K562 (cell line): Measurements from ENCODE around the gene STOM. TPM values are rescaled to one million over a fixed set of nuclear protein-coding genes. Genes with fewer than 3 reads are reported as not detected.
A peak's percentile ranks its signal among the peaks of the same experiment; 100 is the strongest.

Source experiments
- ATAC-seq: fragments of 200-7000 bp; cut with Tn5 transposase; 3 replicates; pipeline ENCODE4 v1.9.1; 2020; ENCODE audit warnings: moderate library complexity
- BruUV-seq: library from RNA; stranded (reverse); fragments of 400-500 nt; replicated peaks from 2 replicates; lab custom pipeline; 2021; lab: Mats Ljungman, UMichigan
- CTCF ChIA-PET: fragments of 300-600 bp; formaldehyde crosslinking; extraction: SDS; loops from one replicate; lab custom pipeline; 2021; ENCODE audit warnings: low intra/inter-chr PET ratio; lab: Yijun Ruan, JAX
- POLR2A ChIA-PET: fragments of 300-600, 350-650 bp; sonication (Branson Sonifier 250); formaldehyde crosslinking; extraction: SDS; loops from one replicate; lab custom pipeline; 2021; ENCODE audit warnings: antibody characterized with exemption, inconsistent platforms; lab: Yijun Ruan, JAX
- DNase-seq, 4 experiments: peaks; one replicate each; pipeline versions ENCODE4 v3.0.0 to v3.0.0-alpha.2; 2011 to 2018; ENCODE audit warnings: low spot score in 3 of 4, mixed read lengths in 3 of 4; ENCODE audit errors: extremely low read depth in 1 of 4
- FAIRE-seq: peaks from 2 replicates; lab custom pipeline; 2011; peaks lifted over from hg19 to GRCh38; lab: Jason Lieb, UNC
- H2AFZ ChIP-seq: 2 replicates; pipeline ENCODE4 v1.6.0; 2011; ENCODE audit warnings: low read depth, low read length, control low read depth, inconsistent platforms
- H3K27ac ChIP-seq: fragments of 200-600 bp; 3 replicates; pipeline ENCODE4 v1.8.0; 2011; ENCODE audit warnings: low read depth, mild to moderate bottlenecking, control low read depth, inconsistent platforms, low read length, moderate library complexity, mixed read lengths; ENCODE audit errors: extremely low read depth
- H3K27me3 ChIP-seq, 2 experiments: fragments of 300-600 bp in 1 of 2; 2 replicates in 1 of 2; 3 replicates in 1 of 2; pipeline versions ENCODE4 v1.6.0 to v1.8.0; 2011; ENCODE audit warnings: inconsistent platforms in 2 of 2, low read length in 2 of 2, mild to moderate bottlenecking in 1 of 2, mixed read lengths in 1 of 2, moderate library complexity in 1 of 2; ENCODE audit not compliant: control insufficient read depth in 2 of 2, insufficient read depth in 2 of 2
- H3K36me3 ChIP-seq: fragments of 300-600 bp; 3 replicates; pipeline ENCODE4 v1.8.0; 2011; ENCODE audit warnings: mild to moderate bottlenecking, low read length, inconsistent platforms; ENCODE audit not compliant: control insufficient read depth, insufficient read depth
- H3K4me1 ChIP-seq, 2 experiments: fragments of 200-600 bp in 1 of 2; replicated peaks in 1 of 2; 2 replicates in 1 of 2; 3 replicates in 1 of 2; pipeline versions ENCODE4 v1.5.1 to v1.8.0; 2011; ENCODE audit warnings: inconsistent platforms in 2 of 2, low read length in 2 of 2, mild to moderate bottlenecking in 1 of 2, mixed read lengths in 1 of 2, moderate library complexity in 1 of 2; ENCODE audit not compliant: control insufficient read depth in 2 of 2, insufficient read depth in 2 of 2
- H3K4me2 ChIP-seq: 2 replicates; pipeline ENCODE4 v1.6.1; 2011; ENCODE audit warnings: low read length, control low read depth, inconsistent platforms, mixed read lengths; ENCODE audit not compliant: insufficient read depth
- H3K4me3 ChIP-seq: fragments of 200-600 bp; sonication (generic), shearing (Covaris generic); 2 replicates; pipeline ENCODE4 v1.5.1; 2016; ENCODE audit warnings: control low read depth, inconsistent platforms
- H3K79me2 ChIP-seq: fragments of 200-600 bp; 3 replicates; pipeline ENCODE4 v1.8.0; 2011; ENCODE audit warnings: low read length, inconsistent platforms; ENCODE audit not compliant: control insufficient read depth, insufficient read depth
- H3K9ac ChIP-seq, 2 experiments: 2 replicates each; pipeline versions ENCODE4 v1.6.0 to v1.6.1; 2011; ENCODE audit warnings: low read depth in 2 of 2, low read length in 2 of 2, control low read depth in 1 of 2, inconsistent platforms in 1 of 2, mild to moderate bottlenecking in 1 of 2, mixed read lengths in 1 of 2; ENCODE audit not compliant: insufficient read depth in 1 of 2
- H3K9me1 ChIP-seq: one replicate; pipeline ENCODE4 v1.6.0; 2011; ENCODE audit warnings: inconsistent platforms, mild to moderate bottlenecking, low read length, moderate library complexity; ENCODE audit not compliant: control insufficient read depth, insufficient read depth
- H3K9me3 ChIP-seq: replicated peaks from 2 replicates; pipeline ENCODE4 v1.5.1; 2011; ENCODE audit warnings: low read depth, low read length, inconsistent platforms; ENCODE audit not compliant: control insufficient read depth, insufficient read depth
- H4K20me1 ChIP-seq: replicated peaks from 2 replicates; pipeline ENCODE4 v1.6.1; 2011; ENCODE audit warnings: low read length, inconsistent platforms, mixed read lengths; ENCODE audit not compliant: control insufficient read depth, insufficient read depth
- ARHGAP35 ChIP-seq: fragments of 450-650 bp; IDR thresholded peaks from 2 replicates; pipeline ENCODE4 v1.6.1; 2018; ENCODE audit not compliant: partially characterized antibody
- C11orf30 ChIP-seq: fragments of 450-650 bp; IDR thresholded peaks from 2 replicates; pipeline ENCODE4 v1.6.1; 2016; ENCODE audit warnings: low read depth, mild to moderate bottlenecking
- DNMT1 ChIP-seq: fragments of 450-650 bp; IDR thresholded peaks from 2 replicates; pipeline ENCODE4 v1.6.1; 2016; ENCODE audit warnings: antibody characterized with exemption, mild to moderate bottlenecking
- KAT2B ChIP-seq: IDR thresholded peaks from one replicate; pipeline ENCODE4 v1.6.1; 2012; ENCODE audit warnings: low read depth, mild to moderate bottlenecking, control low read depth, inconsistent platforms, low read length, moderate library complexity
- MAFF ChIP-seq: IDR thresholded peaks from 2 replicates; pipeline ENCODE4 v1.6.1; 2012; ENCODE audit warnings: low read length, improper control_type of control experiment
- MAFG ChIP-seq: fragments of 450-650 bp; conservative IDR thresholded peaks from 2 replicates; pipeline ENCODE4 v1.6.1; 2016; ENCODE audit warnings: missing genetic modification characterization, missing compliant biosample characterization
- MAFK ChIP-seq: IDR thresholded peaks from 2 replicates; pipeline ENCODE4 v1.6.1; 2011; ENCODE audit warnings: low read length, improper control_type of control experiment
- NFATC3 ChIP-seq: fragments of 450-650 bp; IDR thresholded peaks from 2 replicates; pipeline ENCODE4 v1.6.1; 2017; ENCODE audit warnings: mild to moderate bottlenecking
- TGIF2 ChIP-seq: sonication (generic); formaldehyde crosslinking; IDR thresholded peaks from 2 replicates; pipeline ENCODE4 v1.8.1; 2022; ENCODE audit warnings: mild to moderate bottlenecking, missing genetic modification reagents, moderate library complexity
- TRIM25 ChIP-seq: fragments of 450-650 bp; IDR thresholded peaks from 2 replicates; pipeline ENCODE4 v1.7.0; 2016; ENCODE audit warnings: borderline replicate concordance
- ZBTB26 ChIP-seq: fragments of 450-650 bp; formaldehyde crosslinking; IDR thresholded peaks from 2 replicates; pipeline ENCODE4 v1.4.0; 2022; ENCODE audit warnings: missing genetic modification characterization
- ZNF316 ChIP-seq: fragments of 450-650 bp; IDR thresholded peaks from 2 replicates; pipeline ENCODE4 v1.6.1; 2016
- WGBS: fragments of 100-300 bp; shearing (Covaris generic); methylation state at CpG from one replicate; pipeline ENCODE4 v1.1.6; 2016; ENCODE audit warnings: low coverage, mixed read lengths; ENCODE audit not compliant: insufficient coverage; ENCODE audit errors: missing lambda C conversion rate; 5-methylcytosine and 5-hydroxymethylcytosine counted together
- in situ Hi-C: fragments of 300-500 bp; cut with MboI; formaldehyde crosslinking; loops from 4 replicates; pipeline ENCODE4 v1.15.0; 2018; ENCODE audit warnings: inconsistent platforms, mixed read lengths
- intact Hi-C: fragments of 100-400 bp; cut with micrococcal nuclease; formaldehyde crosslinking; loops from 2 replicates; pipeline ENCODE4 v1.14.2; 2022
- polyA plus RNA-seq, 8 experiments: library from polyadenylated mRNA; depleted of rRNA in 4 of 8; stranded (reverse) in 5 of 8; unstranded in 3 of 8; fragments of >200 nt; fragmentation: Nextera tagmentation in 2 of 8; fragmentation: Illumina TruSeq in 1 of 8; extraction: Ambion mirVana in 2 of 8; extraction: Trizol in 1 of 8; gene quantifications; 2 replicates each; pipeline versions ENCODE4 v1.2.1 to v1.2.3, GENCODE V29; 2011 to 2014; ENCODE audit warnings: inconsistent platforms in 1 of 8, missing spikeins in 1 of 8
- total RNA-seq, 7 experiments: library from RNA; depleted of rRNA in 6 of 7; stranded (reverse); fragments of >200 nt in 6 of 7; fragmentation: Illumina TruSeq in 2 of 7; extraction: Trizol in 2 of 7; gene quantifications; 2 replicates each; pipeline versions ENCODE4 v1.2.1 to v1.2.3, GENCODE V29; 2011 to 2021; ENCODE audit warnings: low replicate concordance in 1 of 7

Gene STOM
- total and polyA plus RNA-seq, 9 of the 15 experiments (the other 6 are each of a cell fraction or from before 2014, with no cell fraction given), result 23.2 to 140 (median 43.9) TPM

- TF ChIP-seq TRIM25, result no peak
- TF ChIP-seq DNMT1, result no peak
- TF ChIP-seq KAT2B, result no peak
Measured at GRCh38 chr9:121324316-121324715, 45.7 kb downstream of the STOM start (continued).

- H3K4me2 ChIP-seq, result no peak overlapping the region
- no peaks in the 10 kb centered on the region for H3K79me2 ChIP-seq
- no peaks in the 10 kb centered on the region for H3K27me3 ChIP-seq
- 59% methylated on average over 9 of the region's 10 CpGs for WGBS
- no TSS peak for BruUV-seq
- ATAC-seq (no peak), FAIRE-seq (no peak), DNase-seq (no peak)
- no peak overlapping the region for H3K4me3 ChIP-seq
- peak; percentile 77 for TF ChIP-seq MAFK
- TF ChIP-seq C11orf30, result peak; percentile 74
- TF ChIP-seq TGIF2 (CRISPR knock-in tag), result no peak
- no peak for TF ChIP-seq ARHGAP35
- TF ChIP-seq ZNF316, result peak; percentile 92
- TF ChIP-seq MAFF, result peak; percentile 78
- no peak for TF ChIP-seq NFATC3
- no peak for TF ChIP-seq ZBTB26 (CRISPR knock-in tag)
- peak; percentile 77 for TF ChIP-seq MAFG (tag)
- H3K9ac ChIP-seq, result no peak overlapping the region
- no peaks in the 10 kb centered on the region for H3K9me1 ChIP-seq
- no peaks in the 10 kb centered on the region for H3K9me3 ChIP-seq
- ChIA-PET CTCF (interaction anchor here (1.2 kb wide), 1 partner anchor 76 kb away, joined by 5 read pairs; no protein-coding TSS in a partner anchor), POLR2A (interaction anchor here (0.7 kb wide), 1 partner anchor 77 kb away, joined by 3 read pairs; no protein-coding TSS in a partner anchor)
- H2AFZ ChIP-seq, result no peak overlapping the region
- intact Hi-C loops (loop anchor here (10.0 kb wide), 1 partner anchor 579 kb away; no protein-coding TSS in a partner anchor), in situ Hi-C loops (no loop called here)
- H4K20me1 ChIP-seq, result no peaks in the 10 kb centered on the region
- H3K4me1 ChIP-seq, result peaks cover 0 to 8% of the 10 kb centered on the region in 2 experiments; a peak in 2 of 5 replicates
- no peak overlapping the region for H3K27ac ChIP-seq
- no peaks in the 10 kb centered on the region; the same call in 2 of the 3 replicates for H3K36me3 ChIP-seq
Measured at GRCh38 chr9:121323449-121324151, 46.5 kb downstream of the STOM start.
